T-helper 1 cell treated with Interleukin-12 subunit alpha and Interleukin-12 subunit beta and Interleukin-4 antibody, amounts not matched to agents 30 ng/mL and 1 ng/mL, for 36 hours (primary cell): ENCODE data around the gene N4BP3. TPM values are rescaled to one million over a fixed set of nuclear protein-coding genes. Genes with fewer than 3 reads are reported as not detected.

Experiments
- intact Hi-C: fragments of 100-400 bp; cut with micrococcal nuclease; formaldehyde crosslinking; loops from one replicate; pipeline ENCODE4 v1.15.1; 2024
- total RNA-seq: library from RNA; stranded (reverse); gene quantifications from 2 replicates; pipeline ENCODE4 v1.2.3, GENCODE V29; 2022

Gene N4BP3
- total RNA-seq, 1 donor from 2014 or later = 2.0 TPM

- intact Hi-C loops = no loop called here
Observed at GRCh38 chr5:178143901-178144300, 30.6 kb downstream of the N4BP3 start.

- intact Hi-C loops = loop anchor here (1.0 kb wide), 3 partner anchors 18 to 70 kb away; no protein-coding TSS in a partner anchor
Observed at GRCh38 chr5:178145965-178146820, 32.9 kb downstream of the N4BP3 start.

GRCh38 chr5:178147406-178147805 lies 34.1 kb downstream of the N4BP3 start:
- intact Hi-C loops = no loop called here

GRCh38 chr5:178149199-178149932 lies 36.0 kb downstream of the N4BP3 start:
- intact Hi-C loops = no loop called here

GRCh38 chr5:178150977-178151734 lies 37.8 kb downstream of the N4BP3 start:
- intact Hi-C loops = loop anchor here (5.0 to 10.0 kb wide), 8 partner anchors 474 to 1764 kb away; partner anchors contain the start of genes CANX, CLK4, DDX41 and FGFR4

- intact Hi-C loops = loop anchor here (1.0 to 10.0 kb wide), 11 partner anchors 12 to 1765 kb away; partner anchors contain the start of genes CANX, CLK4, DDX41 and FAM193B
Observed at GRCh38 chr5:178152491-178153444, 39.4 kb downstream of the N4BP3 start.

- intact Hi-C loops = loop anchor here (1.0 to 10.0 kb wide), 15 partner anchors 11 to 1766 kb away; partner anchors contain the start of genes CANX, CLK4, DDX41 and FAM193B
Observed at GRCh38 chr5:178153530-178154340, 40.4 kb downstream of the N4BP3 start, which contains the start of gene NHP2. NHP2 (minus strand) TSS chr5:178153885; CDS start chr5:178153817, 68 bp downstream.

- intact Hi-C loops = loop anchor here (10.0 kb wide), 1 partner anchor 470 kb away; the partner anchor contains the start of gene CLK4
Observed at GRCh38 chr5:178155065-178155464, 41.7 kb downstream of the N4BP3 start.

GRCh38 chr5:178160176-178160575 lies 46.8 kb downstream of the N4BP3 start:
- intact Hi-C loops = no loop called here

- intact Hi-C loops = no loop called here
Observed at GRCh38 chr5:178162481-178162880, 49.1 kb downstream of the N4BP3 start.

GRCh38 chr5:178163772-178164735 lies 50.7 kb downstream of the N4BP3 start:
- intact Hi-C loops = loop anchor here (1.0 kb wide), 6 partner anchors 11 to 102 kb away; partner anchors contain the start of genes HNRNPAB and NHP2

- intact Hi-C loops = no loop called here
Observed at GRCh38 chr5:178165581-178165980, 52.2 kb downstream of the N4BP3 start.

GRCh38 chr5:178170455-178170854 lies 57.1 kb downstream of the N4BP3 start:
- intact Hi-C loops = no loop called here

- intact Hi-C loops = no loop called here
Observed at GRCh38 chr5:178174456-178174855, 61.1 kb downstream of the N4BP3 start.
